ENCODE measurements around the gene F8. TPM values are rescaled to one million over a fixed set of nuclear protein-coding genes. Genes with fewer than 3 reads are reported as not detected.
"Not testable (repeated sequence)": the region's sequence is repeated elsewhere in the genome, so short reads cannot be mapped to it uniquely, and the experiment has no call there.

Gene F8
- total RNA-seq, 1 experiment from 2014 or later, result 2.6 TPM

GRCh38 chrX:155006379-155006778 lies 16.1 kb downstream of the F8 start:
- H3K4me1 ChIP-seq (ENCODE audit: control insufficient read depth in 1 of 2, insufficient read depth in 2 of 2, low read length in 2 of 2); RAD21 ChIA-PET (ENCODE audit: low non-redundant PET in 1 of 2, low total read pairs in 2 of 2, uncharacterized antibody in 2 of 2, unreplicated experiment in 2 of 2); DNase-seq (ENCODE audit: low read depth, low spot score); H3K27ac ChIP-seq (ENCODE audit: low read depth, low read length); H3K9me2 ChIP-seq (ENCODE audit: insufficient read depth); H4K20me1 ChIP-seq (ENCODE audit: insufficient read depth); H3K9me3 ChIP-seq (ENCODE audit: control insufficient read depth in 1 of 2, insufficient read depth in 1 of 2, low read depth in 1 of 2, low read length in 2 of 2); CTCF ChIA-PET; H3K4me3 ChIP-seq (replicated peaks in 1 of 2; ENCODE audit: low read depth in 1 of 2, low read length in 2 of 2); H2AFZ ChIP-seq (ENCODE audit: low read depth, low read length, poor library complexity, severe bottlenecking); ATAC-seq; H3K9ac ChIP-seq (ENCODE audit: low read length); H3K4me2 ChIP-seq (ENCODE audit: low read length); POLR2A ChIA-PET; H3K27me3 ChIP-seq (ENCODE audit: insufficient read depth, low read length); BruUV-seq (replicated peaks); H3K79me2 ChIP-seq (ENCODE audit: insufficient read depth, low read length); H3K36me3 ChIP-seq (ENCODE audit: control insufficient read depth in 1 of 2, insufficient read depth in 2 of 2, low read length in 2 of 2); intact Hi-C loops (cut with micrococcal nuclease): not testable (repeated sequence)

GRCh38 chrX:155005190-155005589 lies 17.3 kb downstream of the F8 start:
- CTCF ChIA-PET, result no interaction called here

More at GRCh38 chrX:155005190-155005589, 17.3 kb downstream of the F8 start:
- TF ChIP-seq RAD21 (IDR thresholded peaks at IDR 0.05; ENCODE audit: low read depth) (no peak), ELF1 (IDR thresholded peaks at IDR 0.05; ENCODE audit: borderline replicate concordance, low read depth) (no peak), EGR1 (IDR thresholded peaks at IDR 0.05; ENCODE audit: low read depth) (no peak), MAX (IDR thresholded peaks at IDR 0.05) (no peak), POLR2A (IDR thresholded peaks at IDR 0.05; ENCODE audit: borderline replicate concordance, extremely low read depth, insufficient read depth, insufficient read length) (no peak), SRF (IDR thresholded peaks at IDR 0.05; ENCODE audit: low read depth) (no peak)
- Histone ChIP-seq H3K27ac (ENCODE audit: low read depth, low read length) (no peak overlapping the region), H3K4me1 (ENCODE audit: control insufficient read depth in 1 of 2, insufficient read depth in 2 of 2, low read length in 2 of 2) (no peaks in the 10 kb centered on the region), H3K9ac (ENCODE audit: low read length) (no peak overlapping the region), H3K4me2 (ENCODE audit: low read length) (no peak overlapping the region), H4K20me1 (ENCODE audit: insufficient read depth) (no peaks in the 10 kb centered on the region), H3K4me3 (replicated peaks in 1 of 2; ENCODE audit: low read depth in 1 of 2, low read length in 2 of 2) (no peak overlapping the region), H3K36me3 (ENCODE audit: control insufficient read depth in 1 of 2, insufficient read depth in 2 of 2, low read length in 2 of 2) (no peaks in the 10 kb centered on the region), H3K27me3 (ENCODE audit: insufficient read depth, low read length) (no peaks in the 10 kb centered on the region), H3K79me2 (ENCODE audit: insufficient read depth, low read length) (no peaks in the 10 kb centered on the region), H3K9me2 (ENCODE audit: insufficient read depth) (no peaks in the 10 kb centered on the region), H3K9me3 (ENCODE audit: control insufficient read depth in 1 of 2, insufficient read depth in 1 of 2, low read depth in 1 of 2, low read length in 2 of 2) (no peaks in the 10 kb centered on the region), H2AFZ (ENCODE audit: low read depth, low read length, poor library complexity, severe bottlenecking) (no peak overlapping the region)
- intact Hi-C loops (cut with micrococcal nuclease), result no loop called here
- no peak for ATAC-seq
- DNase-seq (ENCODE audit: low read depth, low spot score), result no peak
- no TSS peak for BruUV-seq (replicated peaks)
- ChIA-PET POLR2A (no interaction called here), RAD21 (ENCODE audit: low non-redundant PET in 1 of 2, low total read pairs in 2 of 2, uncharacterized antibody in 2 of 2, unreplicated experiment in 2 of 2) (no interaction called here)
